ENCODE data around the gene RBM19.

Gene RBM19

GRCh38 chr12:114013575-114014345 is 47.6 kb upstream of the RBM19 start:
- H3K36me3 ChIP-seq (ENCODE audit: insufficient read depth, low read length), result no peaks in the 10 kb centered on the region
- no peaks in the 10 kb centered on the region for H4K20me1 ChIP-seq (ENCODE audit: insufficient read depth, low read length)
- H2AFZ ChIP-seq (ENCODE audit: low read length), result no peak overlapping the region
- TF ChIP-seq CTCF (IDR thresholded peaks at IDR 0.05; ENCODE audit: low read length) (peak; percentile 38), EZH2 (IDR thresholded peaks at IDR 0.05; ENCODE audit: borderline replicate concordance, low read length) (no peak)
- no peaks in the 10 kb centered on the region for H3K4me1 ChIP-seq (ENCODE audit: insufficient read depth, low read length, severe bottlenecking)
- no peaks in the 10 kb centered on the region for H3K9me2 ChIP-seq (ENCODE audit: low read depth, low read length)
- no peaks in the 10 kb centered on the region for H3K27me3 ChIP-seq (ENCODE audit: insufficient read depth, low read length)
- no peaks in the 10 kb centered on the region for H3F3A ChIP-seq (ENCODE audit: insufficient read depth, low read length)
- no peak overlapping the region for H3K9ac ChIP-seq (ENCODE audit: low read length)
- no peak overlapping the region for H3K27ac ChIP-seq (ENCODE audit: low read depth, low read length, poor library complexity, severe bottlenecking)
- no peak overlapping the region for H3K4me2 ChIP-seq (ENCODE audit: low read length)
- H3K9me3 ChIP-seq (ENCODE audit: low read length), result no peaks in the 10 kb centered on the region
- H3K4me3 ChIP-seq (ENCODE audit: low read depth, low read length, poor library complexity, severe bottlenecking), result no peak overlapping the region
- no peaks in the 10 kb centered on the region for H3K79me2 ChIP-seq (ENCODE audit: insufficient read depth, low read length)

GRCh38 chr12:114012744-114013431 is 46.8 kb upstream of the RBM19 start:
- Histone ChIP-seq H3K4me1 (ENCODE audit: insufficient read depth, low read length, severe bottlenecking) (no peaks in the 10 kb centered on the region), H2AFZ (ENCODE audit: low read length) (no peak overlapping the region), H3K79me2 (ENCODE audit: insufficient read depth, low read length) (no peaks in the 10 kb centered on the region), H3K4me3 (ENCODE audit: low read depth, low read length, poor library complexity, severe bottlenecking) (no peak overlapping the region), H3K4me2 (ENCODE audit: low read length) (no peak overlapping the region), H3K9ac (ENCODE audit: low read length) (no peak overlapping the region), H3K9me3 (ENCODE audit: low read length) (no peaks in the 10 kb centered on the region), H4K20me1 (ENCODE audit: insufficient read depth, low read length) (no peaks in the 10 kb centered on the region), H3K27ac (ENCODE audit: low read depth, low read length, poor library complexity, severe bottlenecking) (no peak overlapping the region), H3K9me2 (ENCODE audit: low read depth, low read length) (no peaks in the 10 kb centered on the region), H3K36me3 (ENCODE audit: insufficient read depth, low read length) (no peaks in the 10 kb centered on the region), H3F3A (ENCODE audit: insufficient read depth, low read length) (no peaks in the 10 kb centered on the region), H3K27me3 (ENCODE audit: insufficient read depth, low read length) (no peaks in the 10 kb centered on the region)
- TF ChIP-seq CTCF (IDR thresholded peaks at IDR 0.05; ENCODE audit: low read length) (no peak), EZH2 (IDR thresholded peaks at IDR 0.05; ENCODE audit: borderline replicate concordance, low read length) (no peak)

GRCh38 chr12:114011711-114012110 is 45.6 kb upstream of the RBM19 start:
- H3K9me2 ChIP-seq (ENCODE audit: low read depth, low read length), result no peaks in the 10 kb centered on the region
- no peaks in the 10 kb centered on the region for H3K27me3 ChIP-seq (ENCODE audit: insufficient read depth, low read length)
- H3K79me2 ChIP-seq (ENCODE audit: insufficient read depth, low read length), result no peaks in the 10 kb centered on the region
- H3K4me3 ChIP-seq (ENCODE audit: low read depth, low read length, poor library complexity, severe bottlenecking), result no peak overlapping the region
- no peaks in the 10 kb centered on the region for H3F3A ChIP-seq (ENCODE audit: insufficient read depth, low read length)
- H2AFZ ChIP-seq (ENCODE audit: low read length), result no peak overlapping the region
- no peaks in the 10 kb centered on the region for H3K36me3 ChIP-seq (ENCODE audit: insufficient read depth, low read length)
- TF ChIP-seq CTCF (IDR thresholded peaks at IDR 0.05; ENCODE audit: low read length) (no peak), EZH2 (IDR thresholded peaks at IDR 0.05; ENCODE audit: borderline replicate concordance, low read length) (no peak)
- H3K4me1 ChIP-seq (ENCODE audit: insufficient read depth, low read length, severe bottlenecking), result no peaks in the 10 kb centered on the region
- H3K4me2 ChIP-seq (ENCODE audit: low read length), result no peak overlapping the region
- H3K27ac ChIP-seq (ENCODE audit: low read depth, low read length, poor library complexity, severe bottlenecking), result no peak overlapping the region
- H3K9me3 ChIP-seq (ENCODE audit: low read length), result no peaks in the 10 kb centered on the region
- no peak overlapping the region for H3K9ac ChIP-seq (ENCODE audit: low read length)
- no peaks in the 10 kb centered on the region for H4K20me1 ChIP-seq (ENCODE audit: insufficient read depth, low read length)
